Endothelial cell of umbilical vein (primary cell): ENCODE measurements around the gene TCHP. TPM values are rescaled to one million over a fixed set of nuclear protein-coding genes. Genes with fewer than 3 reads are reported as not detected.

Source experiments
- BruUV-seq: library from RNA; stranded (reverse); fragments of 400-500 nt; replicated peaks from 2 replicates; lab custom pipeline; 2021; lab: Mats Ljungman, UMichigan
- CTCF ChIA-PET: fragments of 300-600, 350-600 bp; sonication (Branson Sonifier 250); formaldehyde crosslinking; loops from one replicate; lab custom pipeline; 2021; ENCODE audit warnings: antibody characterized with exemption, inconsistent platforms; lab: Charles Lee
- POLR2A ChIA-PET: fragments of 300-600, 350-600 bp; sonication (Branson Sonifier 250); formaldehyde crosslinking; loops from one replicate; lab custom pipeline; 2021; ENCODE audit warnings: antibody characterized with exemption, inconsistent platforms; lab: Charles Lee
- DNase-seq: peaks from one replicate; pipeline ENCODE4 v3.0.0-alpha.2; 2011; ENCODE audit warnings: low read depth, low spot score
- FAIRE-seq: peaks from 2 replicates; lab custom pipeline; 2011; peaks lifted over from hg19 to GRCh38; lab: Jason Lieb, UNC
- H2AFZ ChIP-seq: 2 replicates; pipeline ENCODE4 v1.6.0; 2012; ENCODE audit warnings: low read depth, low read length, control low read depth, inconsistent platforms
- H3K27ac ChIP-seq: 2 replicates; pipeline ENCODE4 v1.5.1; 2011; ENCODE audit warnings: low read depth, mild to moderate bottlenecking, control low read depth, low read length, moderate library complexity; ENCODE audit not compliant: insufficient read depth
- H3K27me3 ChIP-seq, 2 experiments: 2 replicates each; pipeline versions ENCODE4 v1.6.0 to v1.6.1; 2011; ENCODE audit warnings: low read length in 2 of 2, mixed read lengths in 1 of 2; ENCODE audit not compliant: control insufficient read depth in 2 of 2, insufficient read depth in 2 of 2
- H3K36me3 ChIP-seq, 2 experiments: 2 replicates in 1 of 2; 3 replicates in 1 of 2; pipeline ENCODE4 v1.5.1; 2011; ENCODE audit warnings: low read length in 2 of 2, mild to moderate bottlenecking in 1 of 2, moderate library complexity in 1 of 2; ENCODE audit not compliant: control insufficient read depth in 2 of 2, insufficient read depth in 2 of 2; ENCODE audit errors: extremely low read depth in 1 of 2
- H3K4me1 ChIP-seq: 3 replicates; pipeline ENCODE4 v1.5.1; 2011; ENCODE audit warnings: mild to moderate bottlenecking, low read length; ENCODE audit not compliant: control insufficient read depth, insufficient read depth; ENCODE audit errors: extremely low read depth
- H3K4me2 ChIP-seq: 2 replicates; pipeline ENCODE4 v1.6.1; 2011; ENCODE audit warnings: low read length, control low read depth, mixed read lengths; ENCODE audit not compliant: insufficient read depth
- H3K4me3 ChIP-seq, 3 experiments: fragments of 200-600 bp in 1 of 3; sonication (generic), shearing (Covaris generic) in 1 of 3; replicated peaks in 1 of 3; 2 replicates each; pipeline ENCODE4 v1.5.1; 2011 to 2016; ENCODE audit warnings: control low read depth in 3 of 3, low read length in 3 of 3, mild to moderate bottlenecking in 2 of 3, inconsistent platforms in 1 of 3, low read depth in 1 of 3, moderate library complexity in 1 of 3; ENCODE audit not compliant: insufficient read depth in 1 of 3
- H3K79me2 ChIP-seq: 2 replicates; pipeline ENCODE4 v1.6.0; 2012; ENCODE audit warnings: low read length, inconsistent platforms; ENCODE audit not compliant: control insufficient read depth, insufficient read depth
- H3K9ac ChIP-seq: replicated peaks from 2 replicates; pipeline ENCODE3; 2011; ENCODE audit warnings: low read length, control low read depth; ENCODE audit not compliant: insufficient read depth; ENCODE audit errors: extremely low read depth
- H3K9me1 ChIP-seq: replicated peaks from 3 replicates; pipeline ENCODE4 v1.6.0; 2011; ENCODE audit warnings: mild to moderate bottlenecking, low read length; ENCODE audit not compliant: control insufficient read depth, insufficient read depth; ENCODE audit errors: extremely low read depth
- H3K9me3 ChIP-seq: replicated peaks from 2 replicates; pipeline ENCODE4 v1.5.1; 2012; ENCODE audit warnings: low read length, inconsistent platforms; ENCODE audit not compliant: control insufficient read depth, insufficient read depth
- H4K20me1 ChIP-seq: replicated peaks from 2 replicates; pipeline ENCODE3; 2011; ENCODE audit warnings: mild to moderate bottlenecking, low read length; ENCODE audit not compliant: control insufficient read depth, insufficient read depth; ENCODE audit errors: extremely low read depth
- CTCF ChIP-seq, 2 donors: IDR thresholded peaks; 1 replicate in 1 of 2; 2 replicates in 1 of 2; pipeline ENCODE4 v1.5.1; 2011; ENCODE audit warnings: low read length in 2 of 2, mild to moderate bottlenecking in 2 of 2, moderate library complexity in 2 of 2, control low read depth in 1 of 2, inconsistent platforms in 1 of 2, low read depth in 1 of 2; ENCODE audit not compliant: insufficient read depth in 1 of 2; ENCODE audit errors: extremely low read depth in 1 of 2
- EZH2 ChIP-seq: IDR thresholded peaks from 2 replicates; pipeline ENCODE4 v1.6.1; 2012; ENCODE audit warnings: borderline replicate concordance, low read depth, mild to moderate bottlenecking, moderate library complexity, low read length, inconsistent platforms; ENCODE audit not compliant: severe bottlenecking
- GATA2 ChIP-seq: IDR thresholded peaks from 2 replicates; pipeline ENCODE4 v1.7.0; 2011; ENCODE audit warnings: low read depth, mild to moderate bottlenecking, moderate library complexity, mixed read lengths, low read length; ENCODE audit not compliant: insufficient read length, insufficient read depth
- JUN ChIP-seq: IDR thresholded peaks from 2 replicates; pipeline ENCODE4 v1.6.1; 2011; ENCODE audit warnings: borderline replicate concordance, low read depth; ENCODE audit not compliant: insufficient read length, insufficient read depth
- POLR2A ChIP-seq: IDR thresholded peaks from 2 replicates; pipeline ENCODE4 v1.6.1; 2012; ENCODE audit warnings: low read depth, mild to moderate bottlenecking, control low read depth, low read length
- POLR2AphosphoS5 ChIP-seq: IDR thresholded peaks from 2 replicates; pipeline ENCODE4 v1.6.1; 2012; ENCODE audit warnings: low read depth, mild to moderate bottlenecking, control low read depth, low read length, moderate library complexity; ENCODE audit not compliant: insufficient read depth
- dilution Hi-C: fragments of 300-500 bp; cut with MboI; formaldehyde crosslinking; loops from one replicate; pipeline ENCODE4 v1.15.0; 2019; ENCODE audit warnings: low sequenced_read_pairs; ENCODE audit not compliant: extremely low pct_ligation_motif_present
- intact Hi-C: fragments of 100-400 bp; cut with micrococcal nuclease; formaldehyde crosslinking; loops from one replicate; pipeline ENCODE4 v1.10.0; 2022
- polyA plus RNA-seq, 4 experiments: library from polyadenylated mRNA; depleted of rRNA in 3 of 4; stranded (reverse) in 3 of 4; unstranded in 1 of 4; fragments of >200 nt; gene quantifications; 2 replicates each; pipeline versions ENCODE4 v1.2.1 to v1.2.3, GENCODE V29; 2011 to 2012; ENCODE audit warnings: missing spikeins in 1 of 4
- total RNA-seq: library from RNA; stranded (reverse); gene quantifications from 2 replicates; pipeline ENCODE4 v1.2.3, GENCODE V29; 2021

The TCHP gene
- total and polyA plus RNA-seq, 2 donors (not counting 3 experiments of a cell fraction or from before 2014, with no cell fraction given) = 12.9 to 24.3 TPM

GRCh38 chr12:109880043-109880931 lies 19.8 kb upstream of the TCHP start, which contains the start of gene GLTP:
Gene GLTP (minus strand): TSS chr12:109880541. CDS start chr12:109880374, 167 bp downstream.
- Histone ChIP-seq H2AFZ (peak within 1 kb of the TSS; percentile 95), H4K20me1 (no peaks in the 10 kb centered on the region), H3K9me1 (no peaks in the 10 kb centered on the region), H3K36me3 (no peaks in the 10 kb centered on the region), H3K27ac (peak within 1 kb of the TSS; percentile 40), H3K9ac (peak within 1 kb of the TSS; percentile 69), H3K4me1 (peaks cover 17% of the 10 kb centered on the region), H3K4me3 (peak within 1 kb of the TSS; percentile 50 to 79 (median 76)), H3K4me2 (peak within 1 kb of the TSS; percentile 75), H3K9me3 (no peaks in the 10 kb centered on the region), H3K27me3 (no peaks in the 10 kb centered on the region), H3K79me2 (peaks cover 23% of the 10 kb centered on the region)
- no TSS peak for BruUV-seq
- FAIRE-seq (peak; percentile 64), DNase-seq (peak; percentile 80)
- CTCF ChIA-PET = interaction anchor here (1.0 to 3.8 kb wide), 2 partner anchors 27 to 75 kb away, joined by 3 to 27 read pairs; no protein-coding TSS in a partner anchor
- dilution Hi-C loops (no loop called here), intact Hi-C loops (loop anchor here (1.0 to 2.0 kb wide), 5 partner anchors 8 to 361 kb away; partner anchors contain the start of gene TCHP)
- POLR2A ChIA-PET = no interaction called here
- peak; percentile 77 for TF ChIP-seq POLR2A
- no peak for TF ChIP-seq EZH2
- TF ChIP-seq GATA2 = no peak
- TF ChIP-seq JUN = no peak
- peak; percentile 78 for TF ChIP-seq POLR2AphosphoS5
- TF ChIP-seq CTCF (IDR thresholded peaks at IDR 0.05; ENCODE audit: extremely low read depth in 1 of 2, insufficient read depth in 1 of 2, low read depth in 1 of 2, low read length in 2 of 2) = peak; percentile 38 to 68
